KBM-7 (cell line): Measurements from ENCODE around the gene STARD9.

Source experiments
- DNase-seq: peaks from one replicate; pipeline ENCODE4 v3.0.0-alpha.2; 2015
- in situ Hi-C: fragments of 300-500 bp; cut with MboI; formaldehyde crosslinking; loops from 2 replicates; pipeline ENCODE4 v1.14.3; 2020; ENCODE audit warnings: low sequenced_read_pairs, low pct_unique_long_range_greater_than_20kb, mixed read lengths

Gene STARD9

GRCh38 chr15:42686281-42686680, 110.9 kb downstream of the STARD9 start:
- no peak for DNase-seq
- in situ Hi-C loops, result no loop called here

- in situ Hi-C loops, result no loop called here
- DNase-seq, result no peak
Observed at GRCh38 chr15:42687740-42688139, 112.3 kb downstream of the STARD9 start.

GRCh38 chr15:42688301-42688700, 112.9 kb downstream of the STARD9 start:
- DNase-seq, result no peak
- in situ Hi-C loops, result no loop called here

GRCh38 chr15:42691308-42691707, 115.9 kb downstream of the STARD9 start:
- peak; percentile 62 for DNase-seq
- in situ Hi-C loops, result no loop called here

GRCh38 chr15:42691770-42692169, 116.4 kb downstream of the STARD9 start:
- in situ Hi-C loops, result no loop called here
- DNase-seq, result no peak

GRCh38 chr15:42692536-42692935, 117.1 kb downstream of the STARD9 start:
- DNase-seq, result no peak
- in situ Hi-C loops, result no loop called here

- DNase-seq, result no peak
- in situ Hi-C loops, result no loop called here
Observed at GRCh38 chr15:42692997-42693396, 117.6 kb downstream of the STARD9 start.

GRCh38 chr15:42693496-42693895, 118.1 kb downstream of the STARD9 start:
- in situ Hi-C loops, result no loop called here
- DNase-seq, result no peak

GRCh38 chr15:42693942-42694341, 118.5 kb downstream of the STARD9 start:
- in situ Hi-C loops, result no loop called here
- no peak for DNase-seq

GRCh38 chr15:42694398-42694797, 119.0 kb downstream of the STARD9 start:
- in situ Hi-C loops, result no loop called here
- DNase-seq, result no peak

- in situ Hi-C loops, result no loop called here
Observed at GRCh38 chr15:42695527-42696071, 120.2 kb downstream of the STARD9 start.

GRCh38 chr15:42696626-42697025, 121.2 kb downstream of the STARD9 start:
- in situ Hi-C loops, result no loop called here

More at GRCh38 chr15:42695527-42696071, 120.2 kb downstream of the STARD9 start:
- no peak for DNase-seq

GRCh38 chr15:42704492-42704926, 129.1 kb downstream of the STARD9 start:
- in situ Hi-C loops, result no loop called here
- peak; percentile 68 for DNase-seq

More at GRCh38 chr15:42696626-42697025, 121.2 kb downstream of the STARD9 start:
- DNase-seq, result no peak

GRCh38 chr15:42705336-42705735, 129.9 kb downstream of the STARD9 start:
- in situ Hi-C loops, result no loop called here
- no peak for DNase-seq

- no peak for DNase-seq
Observed at GRCh38 chr15:42707068-42707467, 131.7 kb downstream of the STARD9 start.

GRCh38 chr15:42707873-42708544, 132.6 kb downstream of the STARD9 start:
- DNase-seq, result peak; percentile 16
- in situ Hi-C loops, result no loop called here

More at GRCh38 chr15:42707068-42707467, 131.7 kb downstream of the STARD9 start:
- in situ Hi-C loops, result no loop called here

GRCh38 chr15:42710662-42711061, 135.3 kb downstream of the STARD9 start:
- in situ Hi-C loops, result no loop called here
- DNase-seq, result no peak

- DNase-seq, result no peak
- in situ Hi-C loops, result no loop called here
Observed at GRCh38 chr15:42711746-42712145, 136.3 kb downstream of the STARD9 start.

GRCh38 chr15:42712584-42712983, 137.2 kb downstream of the STARD9 start:
- DNase-seq, result no peak
- in situ Hi-C loops, result no loop called here

GRCh38 chr15:42716125-42716524, 140.7 kb downstream of the STARD9 start:
- in situ Hi-C loops, result no loop called here
- no peak for DNase-seq

- in situ Hi-C loops, result no loop called here
- no peak for DNase-seq
Observed at GRCh38 chr15:42716626-42717025, 141.2 kb downstream of the STARD9 start.
